Activated T-cell treated with anti-CD3 and anti-CD28 coated beads, Interleukin-2, amount 50 U/mL, for 48 hours (primary cell): ENCODE measurements around the gene IFNAR1.

ENCODE experiments used
- DNase-seq, 2 experiments: peaks; one replicate each; pipeline ENCODE4 v3.0.0-alpha.2; 2020

Gene IFNAR1

DNA sequence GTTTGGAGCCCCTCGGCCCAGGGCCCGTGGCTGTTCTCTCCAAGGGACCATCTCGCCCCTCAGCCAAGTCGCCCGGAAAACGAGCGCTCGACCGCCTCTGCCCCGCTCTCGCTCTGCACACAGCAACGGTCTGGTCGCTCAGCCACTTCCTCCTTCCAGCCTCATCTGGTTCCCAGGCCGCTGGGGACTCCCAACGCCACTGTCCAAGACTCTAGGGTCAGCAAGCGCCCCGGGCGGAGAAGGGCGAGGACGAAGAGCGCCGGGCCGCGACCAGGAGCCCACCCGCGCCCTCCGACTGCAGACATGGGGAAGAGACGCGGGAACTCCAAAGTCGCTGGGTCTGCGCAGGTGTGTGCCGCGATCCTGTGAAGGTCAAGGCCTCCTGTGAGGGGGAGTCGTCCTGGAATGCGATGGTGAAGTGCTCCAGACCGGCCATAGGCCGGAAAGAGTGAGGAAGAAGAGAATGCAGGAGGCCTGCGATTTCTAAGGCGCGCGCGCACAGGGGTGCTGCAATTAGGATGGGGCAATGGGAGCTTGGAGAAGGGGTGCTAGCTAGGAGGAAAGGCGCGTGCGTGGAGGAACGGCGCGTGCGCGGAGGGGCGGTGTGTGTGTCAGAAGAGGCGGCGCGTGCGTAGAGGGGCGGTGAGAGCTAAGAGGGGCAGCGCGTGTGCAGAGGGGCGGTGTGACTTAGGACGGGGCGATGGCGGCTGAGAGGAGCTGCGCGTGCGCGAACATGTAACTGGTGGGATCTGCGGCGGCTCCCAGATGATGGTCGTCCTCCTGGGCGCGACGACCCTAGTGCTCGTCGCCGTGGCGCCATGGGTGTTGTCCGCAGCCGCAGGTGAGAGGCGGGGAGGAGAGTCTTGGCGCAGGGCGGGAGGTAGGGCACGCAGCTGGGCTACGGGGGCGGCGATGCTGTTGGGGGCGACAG, at the start of gene IFNAR1:
IFNAR1 (plus strand) TSS at position 680 of the 931 bp plus-strand sequence; CDS start at position 766, 86 bp downstream.
- DNase-seq, result peak; percentile 98 to 99

- DNase-seq, result no peak
These were observed 46.0 kb upstream of the IFNAR1 start for GRCh38 chr21:33278721-33279120.

DNA sequence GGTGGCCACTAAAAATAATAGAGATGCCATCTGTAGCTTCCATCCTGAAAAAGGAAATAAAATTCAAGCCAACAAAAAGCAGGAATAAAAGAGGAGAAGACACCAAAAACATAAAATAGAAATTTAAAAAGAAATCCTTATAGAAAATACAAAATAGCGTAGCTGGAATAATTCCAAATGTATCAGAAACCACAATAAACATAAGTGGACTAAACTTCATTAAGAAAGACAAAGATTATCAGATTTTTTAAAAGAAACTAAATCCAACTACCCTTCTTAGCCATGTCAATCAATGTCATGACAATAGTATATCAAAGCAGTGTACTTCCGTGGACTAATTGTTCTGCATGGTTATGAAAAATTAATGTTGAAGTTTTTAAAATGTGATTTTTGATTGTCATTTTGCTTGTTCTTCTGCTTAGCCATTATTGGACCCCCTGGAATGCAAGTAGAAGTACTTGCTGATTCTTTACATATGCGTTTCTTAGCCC, 45.4 kb upstream of the IFNAR1 start:
- no peak for DNase-seq

- DNase-seq, result no peak
These were observed 43.6 kb upstream of the IFNAR1 start for GRCh38 chr21:33281096-33281652.

GRCh38 chr21:33283203-33283602, 41.6 kb upstream of the IFNAR1 start:
- no peak for DNase-seq

GRCh38 chr21:33286076-33286475, 38.7 kb upstream of the IFNAR1 start:
- DNase-seq, result no peak

DNA sequence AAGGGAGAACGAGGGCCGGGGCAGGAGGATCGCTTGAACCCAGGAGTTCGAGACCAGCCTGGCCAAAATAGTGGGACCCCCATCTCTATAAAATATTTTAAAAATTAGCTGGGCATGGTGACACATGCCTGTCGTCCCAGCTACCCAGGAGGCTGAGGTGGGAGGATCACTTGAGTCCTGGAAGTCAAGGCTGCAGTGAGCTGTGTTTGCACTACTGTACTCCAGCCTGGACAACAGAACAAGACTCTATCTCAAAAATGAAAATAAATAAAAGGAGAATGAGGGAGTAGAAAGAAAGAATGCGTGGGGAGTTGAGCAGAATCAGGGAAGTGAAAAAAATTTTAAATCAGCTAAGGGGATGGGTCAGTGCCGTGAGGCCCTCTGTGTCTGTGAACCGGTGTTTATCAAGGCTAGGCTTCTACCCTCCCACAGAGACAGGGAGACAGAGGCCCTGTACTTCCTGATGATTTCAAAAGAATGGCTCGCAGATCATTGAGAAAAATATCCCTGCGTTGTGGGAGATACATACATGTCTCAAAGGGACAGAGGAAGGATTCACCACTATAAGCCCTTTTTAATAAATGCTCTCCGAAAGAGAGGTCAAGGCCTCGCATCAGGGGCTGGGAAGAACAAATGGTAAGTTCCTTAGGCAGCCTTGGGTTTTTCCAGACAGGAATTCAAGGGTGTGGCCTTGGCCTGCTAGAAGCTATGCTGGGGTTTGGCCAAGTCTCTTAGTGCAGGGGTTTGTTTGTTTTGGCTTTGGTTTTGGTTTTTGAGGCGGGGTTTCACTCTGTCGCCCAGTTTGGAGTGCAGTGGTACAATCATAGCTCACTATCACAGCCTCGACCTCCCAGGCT, 37.9 kb upstream of the IFNAR1 start:
- DNase-seq, result no peak

DNA sequence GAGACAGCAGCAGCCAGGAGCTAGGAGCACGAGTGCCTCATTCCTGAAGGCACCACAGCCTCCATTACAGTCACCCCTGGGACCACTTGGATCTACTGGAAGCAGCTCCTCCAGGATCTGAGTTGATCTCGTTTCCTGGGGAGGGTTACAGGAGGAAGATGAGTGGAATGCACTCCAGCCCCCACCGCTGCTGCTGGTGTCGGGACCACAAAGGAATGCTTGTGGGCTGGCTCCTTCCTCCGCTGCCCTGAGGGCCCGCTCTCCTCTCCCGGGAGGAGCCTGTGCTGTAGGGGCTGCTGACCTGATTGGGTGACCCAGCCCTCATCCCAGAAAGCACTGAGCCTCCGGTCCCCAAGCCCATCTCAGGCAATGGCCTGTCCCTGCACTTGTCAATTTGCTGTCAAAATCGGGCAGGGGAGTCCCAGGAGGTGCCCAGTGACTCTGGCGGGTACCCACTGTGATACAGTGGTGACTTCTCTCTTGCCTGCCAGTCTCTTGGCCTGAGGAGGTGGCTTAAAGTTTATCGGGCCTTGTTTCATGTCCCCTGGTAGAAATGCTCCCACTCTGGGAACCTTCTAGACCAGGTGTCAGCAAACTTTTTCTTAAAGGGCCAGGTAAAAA, 35.5 kb upstream of the IFNAR1 start:
- no peak for DNase-seq

DNA sequence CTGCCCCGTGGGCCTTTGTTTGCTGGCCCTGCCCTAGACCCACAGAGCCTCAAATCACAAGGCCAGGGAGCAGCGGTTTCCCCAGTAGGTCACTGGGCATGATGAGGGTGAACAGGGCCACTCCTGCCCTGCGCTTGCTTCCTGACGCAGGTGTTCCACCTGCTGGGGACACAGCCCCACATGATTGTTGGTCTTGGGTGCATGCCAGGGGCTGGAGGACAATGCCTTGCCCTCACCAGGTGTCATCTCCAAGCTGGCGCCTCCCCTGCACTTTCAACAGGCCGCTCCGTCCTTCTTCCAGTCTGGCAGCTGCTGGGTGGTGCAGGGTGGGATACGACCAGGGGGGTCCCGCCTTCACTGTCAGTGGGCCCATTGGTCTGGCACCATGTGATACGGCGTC, 34.3 kb upstream of the IFNAR1 start:
- no peak for DNase-seq

- DNase-seq, result no peak
These were observed 33.1 kb upstream of the IFNAR1 start for GRCh38 chr21:33291686-33292085.

DNA sequence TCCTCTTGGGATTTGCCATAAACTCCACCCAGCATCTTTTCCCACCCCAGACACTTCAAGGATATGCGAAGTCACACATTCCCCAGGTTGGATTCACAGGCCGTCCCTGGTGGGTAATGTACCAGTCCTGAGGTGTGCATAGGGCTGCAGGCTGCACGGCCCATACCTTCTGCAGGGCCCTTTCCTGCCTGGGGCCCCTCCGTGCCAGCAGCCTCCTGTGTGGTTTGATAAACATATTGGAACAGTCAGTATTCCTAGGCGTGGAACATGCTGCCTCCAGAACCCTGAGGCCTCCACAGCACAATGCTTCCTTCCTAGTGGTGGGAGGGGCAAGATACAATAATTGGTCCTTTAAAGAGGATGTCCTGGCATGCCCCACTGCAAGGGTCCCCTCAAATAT, 32.0 kb upstream of the IFNAR1 start:
- no peak for DNase-seq

DNA sequence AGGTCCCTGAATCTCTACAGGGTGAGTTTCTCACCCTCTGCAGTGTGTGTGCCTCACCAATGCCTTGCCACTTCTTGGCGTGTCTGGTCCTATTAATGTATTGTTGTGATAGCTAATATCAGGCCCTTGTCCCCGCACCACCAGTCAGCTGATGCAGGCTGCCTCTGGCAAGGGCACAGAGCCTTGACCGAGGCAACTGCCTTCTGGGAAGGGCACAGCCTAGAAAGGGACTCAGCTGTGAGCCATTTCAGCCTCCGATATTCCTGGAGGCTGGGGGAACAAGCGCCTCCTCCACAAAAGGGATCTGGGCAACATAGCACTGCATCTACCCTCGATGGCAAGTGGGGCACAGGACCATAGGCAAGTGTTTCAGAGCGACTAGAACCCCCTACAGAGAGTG, 31.6 kb upstream of the IFNAR1 start:
- no peak for DNase-seq

DNA sequence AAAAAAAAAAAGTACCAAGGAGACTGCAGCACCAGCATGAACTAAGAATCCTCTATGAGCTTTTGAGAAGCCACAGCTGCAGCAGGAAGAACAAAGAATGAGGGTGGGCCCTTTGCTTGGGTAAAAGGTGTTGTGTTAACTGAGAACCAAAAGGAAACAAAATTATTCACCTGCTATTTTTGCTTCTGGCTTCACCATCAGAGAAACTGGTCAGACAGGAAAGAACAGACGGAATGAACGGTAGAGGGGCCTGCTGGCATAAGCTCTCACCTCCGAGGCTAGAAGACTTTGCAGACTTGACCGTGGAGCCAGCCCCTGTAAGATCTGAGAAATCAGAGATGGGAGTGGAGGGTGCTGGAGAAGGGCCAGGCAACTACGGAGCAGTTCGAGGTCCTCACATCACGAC, 31.0 kb upstream of the IFNAR1 start:
- DNase-seq, result no peak

- no peak for DNase-seq
These were observed 28.6 kb upstream of the IFNAR1 start for GRCh38 chr21:33296156-33296555.

DNA sequence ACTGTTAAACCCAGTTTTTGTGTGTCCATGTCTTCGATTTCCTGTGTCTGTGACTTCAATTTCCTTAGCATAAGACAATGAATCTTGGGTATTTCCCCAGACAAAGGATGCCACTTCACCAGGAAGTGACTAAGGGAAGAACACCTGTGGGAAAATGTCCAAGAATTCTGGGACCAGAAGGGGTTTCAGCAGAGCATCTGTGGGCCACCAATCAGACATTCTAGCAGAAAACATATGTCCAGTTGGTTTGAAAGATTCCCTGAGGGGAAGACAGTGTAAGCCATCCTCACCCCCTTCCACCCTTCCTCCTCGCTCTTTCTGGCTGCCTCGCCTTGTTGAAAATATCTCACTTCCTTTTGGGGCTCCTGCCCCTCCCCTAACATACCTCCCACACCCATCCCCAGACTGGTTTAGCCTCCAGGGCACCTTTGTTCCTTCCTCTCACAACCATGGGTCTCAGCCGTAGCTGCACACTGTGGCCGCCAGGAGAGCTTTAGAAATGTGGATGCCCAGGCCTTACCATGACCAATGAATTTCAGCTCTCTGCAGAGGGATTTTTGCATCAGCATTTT, 25.5 kb upstream of the IFNAR1 start:
- DNase-seq, result peak; percentile 50 to 56

GRCh38 chr21:33300701-33301631, 23.8 kb upstream of the IFNAR1 start:
- DNase-seq, result no peak

DNA sequence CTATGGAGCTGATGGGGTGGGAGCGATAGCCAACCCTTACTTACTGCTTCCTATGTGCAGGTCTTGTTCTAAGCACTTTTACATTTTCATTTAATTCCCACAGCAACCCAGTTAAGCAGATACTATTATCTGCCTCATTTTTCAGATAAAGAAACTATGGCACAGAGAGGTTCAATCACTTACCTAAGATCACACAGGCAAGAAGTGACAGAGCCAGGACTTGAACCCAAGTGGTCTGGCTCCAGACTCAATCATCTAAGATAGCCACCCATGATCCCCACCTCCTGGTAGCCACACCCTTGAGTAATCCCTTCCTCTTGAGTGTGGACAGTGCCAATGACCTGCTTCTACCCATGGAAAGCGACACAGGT, 23.2 kb upstream of the IFNAR1 start:
- DNase-seq, result no peak

GRCh38 chr21:33302055-33302454, 22.7 kb upstream of the IFNAR1 start:
- no peak for DNase-seq

DNA sequence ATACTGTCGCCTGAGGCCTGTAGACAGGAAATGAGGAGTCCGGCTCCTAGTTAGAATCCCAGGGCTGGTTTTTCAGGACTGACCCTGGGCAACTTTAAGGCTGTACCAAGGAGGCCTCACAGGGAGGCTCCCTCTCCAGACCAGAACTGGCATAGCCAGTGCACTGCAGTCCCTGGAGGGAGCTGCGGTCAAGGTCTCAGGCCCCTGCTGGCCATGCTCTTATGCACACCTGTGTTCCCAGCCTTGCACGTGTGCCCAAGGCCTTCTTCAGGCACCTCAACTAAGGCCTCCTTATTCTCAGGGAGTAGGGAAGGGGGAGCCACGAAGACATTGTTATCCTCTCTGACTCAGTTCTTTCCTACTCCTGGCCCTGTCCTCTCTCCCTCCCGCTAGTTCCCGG, 22.0 kb upstream of the IFNAR1 start:
- no peak for DNase-seq

DNA sequence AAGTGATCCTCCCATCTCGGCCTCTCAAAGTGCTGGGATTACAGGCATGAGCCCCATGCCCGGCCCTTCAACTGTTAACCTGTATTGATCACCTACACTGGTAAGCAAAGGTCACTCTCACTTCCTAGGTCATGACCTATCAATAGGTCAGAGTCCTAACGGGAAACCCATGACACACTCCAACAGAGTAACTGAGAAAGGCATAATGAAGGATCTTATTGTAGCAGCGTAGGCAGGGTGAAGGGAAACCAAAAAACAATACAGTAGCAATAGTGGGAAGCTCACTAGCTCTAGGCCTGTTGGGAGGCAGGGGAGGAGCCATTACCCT, 19.5 kb upstream of the IFNAR1 start:
- DNase-seq, result no peak

DNA sequence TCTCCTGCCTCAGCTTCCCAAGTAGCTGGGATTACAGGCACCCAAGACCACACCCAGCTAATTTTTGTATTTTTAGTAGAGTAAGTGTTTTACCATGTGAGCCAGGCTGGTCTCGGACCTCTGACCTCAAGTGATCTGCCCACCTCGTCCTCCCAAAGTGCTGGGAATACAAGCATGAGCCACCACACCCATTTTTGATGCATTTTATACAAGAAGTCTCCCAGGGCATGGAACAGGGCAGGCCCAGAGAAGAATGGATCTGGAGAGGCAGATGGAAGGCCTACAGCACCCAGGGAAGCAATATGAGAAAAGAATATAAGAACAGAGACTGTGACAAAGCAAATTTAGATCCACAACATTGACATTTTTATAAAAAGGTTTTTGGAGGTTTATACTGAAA, 18.8 kb upstream of the IFNAR1 start:
- DNase-seq, result no peak
